Central memory CD4-positive, alpha-beta T cell (primary cell): Measurements from ENCODE around the gene CEBPZOS.
A peak's percentile ranks its signal among the peaks of the same experiment; 100 is the strongest.
"Not testable (repeated sequence)": the region's sequence is repeated elsewhere in the genome, so short reads cannot be mapped to it uniquely, and the experiment has no call there.

Experiments used
- DNase-seq: peaks from one replicate; pipeline ENCODE4 v3.0.0; 2022

Gene CEBPZOS

GRCh38 chr2:37191747-37192146 lies 4.5 kb upstream of the CEBPZOS start:
- DNase-seq, result no peak

- DNase-seq, result no peak
Measured at GRCh38 chr2:37192551-37192950, 3.7 kb upstream of the CEBPZOS start.

GRCh38 chr2:37195862-37196319 lies 405 bp upstream of the CEBPZOS start:
- DNase-seq, result not testable (repeated sequence)

GRCh38 chr2:37198681-37199065 lies 2.4 kb downstream of the CEBPZOS start:
- DNase-seq, result no peak

- no peak for DNase-seq
Measured at GRCh38 chr2:37201208-37201607, 4.9 kb downstream of the CEBPZOS start.

GRCh38 chr2:37201766-37202165 lies 5.5 kb downstream of the CEBPZOS start:
- no peak for DNase-seq

- DNase-seq, result no peak
Measured at GRCh38 chr2:37203708-37204107, 7.4 kb downstream of the CEBPZOS start.

- DNase-seq, result not testable (repeated sequence)
Measured at GRCh38 chr2:37205071-37205661, 8.9 kb downstream of the CEBPZOS start.

- DNase-seq, result no peak
Measured at GRCh38 chr2:37205689-37206341, 9.5 kb downstream of the CEBPZOS start.

GRCh38 chr2:37206760-37207159 lies 10.5 kb downstream of the CEBPZOS start:
- not testable (repeated sequence) for DNase-seq

- DNase-seq, result no peak
Measured at GRCh38 chr2:37211212-37211611, 14.9 kb downstream of the CEBPZOS start.

GRCh38 chr2:37211939-37212338 lies 15.6 kb downstream of the CEBPZOS start:
- no peak for DNase-seq

GRCh38 chr2:37215250-37215649 lies 19.0 kb downstream of the CEBPZOS start:
- DNase-seq, result no peak

GRCh38 chr2:37219046-37219445 lies 22.8 kb downstream of the CEBPZOS start:
- no peak for DNase-seq

GRCh38 chr2:37223131-37223530 lies 26.8 kb downstream of the CEBPZOS start:
- no peak for DNase-seq

GRCh38 chr2:37224063-37224462 lies 27.8 kb downstream of the CEBPZOS start:
- no peak for DNase-seq

- not testable (repeated sequence) for DNase-seq
Measured at GRCh38 chr2:37225129-37225528, 28.8 kb downstream of the CEBPZOS start.

GRCh38 chr2:37226863-37227262 lies 30.6 kb downstream of the CEBPZOS start:
- no peak for DNase-seq

- no peak for DNase-seq
Measured at GRCh38 chr2:37228788-37229187, 32.5 kb downstream of the CEBPZOS start.

GRCh38 chr2:37230581-37230980 lies 34.3 kb downstream of the CEBPZOS start:
- DNase-seq, result no peak

- peak; percentile 88 for DNase-seq
Measured at GRCh38 chr2:37231241-37232130, 35.2 kb downstream of the CEBPZOS start, which contains the start of the genes CEBPZ and NDUFAF7. TSS of gene CEBPZ (minus strand) at chr2:37231596. CDS start at chr2:37231567, 29 bp downstream. TSS of gene NDUFAF7 (plus strand) at chr2:37231658. CDS start at chr2:37231706, 48 bp downstream.

GRCh38 chr2:37232131-37232933 lies 36.0 kb downstream of the CEBPZOS start:
- no peak for DNase-seq
